Raji (cell line): ENCODE measurements around the gene TXNDC2.
A peak's percentile ranks its signal among the peaks of the same experiment; 100 is the strongest.

ENCODE experiments used
- POLR2A ChIP-seq: IDR thresholded peaks from 2 replicates; pipeline ENCODE4 v1.6.1; 2011; ENCODE audit warnings: low read depth, low read length, control low read depth; ENCODE audit not compliant: insufficient read depth

Gene TXNDC2

GRCh38 chr18:9898792-9899549 is 13.2 kb downstream of the TXNDC2 start:
- TF ChIP-seq POLR2A = no peak

- no peak for TF ChIP-seq POLR2A
Observed at GRCh38 chr18:9900699-9901098, 14.9 kb downstream of the TXNDC2 start.

DNA sequence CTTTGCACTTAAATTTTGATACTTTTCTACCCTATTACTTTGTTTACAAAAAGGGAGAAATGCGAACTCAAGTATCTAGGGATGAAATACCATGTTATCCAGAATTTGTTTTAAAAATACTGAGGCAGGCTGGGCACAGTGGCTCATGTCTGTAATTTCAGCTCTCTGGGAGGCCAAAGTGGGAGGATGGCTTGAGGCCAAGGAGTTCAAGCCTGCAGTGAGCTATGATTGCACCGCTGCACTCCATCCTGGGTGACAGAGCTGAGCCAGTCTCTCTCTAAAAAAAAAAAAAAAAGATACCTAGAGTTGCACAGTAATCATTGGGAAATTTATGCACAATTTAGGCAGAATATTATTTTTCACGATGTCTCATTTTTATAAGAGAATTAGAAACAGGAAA is 15.6 kb downstream of the TXNDC2 start:
- no peak for TF ChIP-seq POLR2A

GRCh38 chr18:9902832-9903231 is 17.1 kb downstream of the TXNDC2 start:
- no peak for TF ChIP-seq POLR2A

DNA sequence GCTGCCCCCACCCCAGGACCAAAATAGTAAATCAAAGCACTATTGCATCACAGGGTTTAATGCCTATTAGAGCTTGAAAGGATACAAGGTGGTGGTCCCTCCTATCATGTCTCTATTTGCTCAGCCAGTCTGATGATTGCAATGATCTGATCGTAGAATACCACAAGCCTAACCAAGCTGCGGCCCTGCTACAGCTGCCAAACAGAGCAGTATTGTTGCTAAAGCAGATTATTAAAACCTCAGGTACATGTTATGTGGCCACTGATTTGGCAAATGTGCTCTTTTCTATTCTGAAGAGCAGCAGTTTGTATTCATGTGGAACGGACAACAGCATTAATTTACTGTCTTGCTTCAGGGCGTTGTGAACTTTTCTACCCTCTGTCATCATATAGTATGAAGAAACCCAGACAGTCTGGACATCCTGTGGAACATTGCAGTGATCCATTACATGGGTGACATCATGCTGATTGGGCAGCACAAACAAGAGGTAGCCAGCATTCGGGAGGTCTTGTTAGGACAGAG is 19.7 kb downstream of the TXNDC2 start:
- no peak for TF ChIP-seq POLR2A

- TF ChIP-seq POLR2A = no peak
Observed at GRCh38 chr18:9906481-9906880, 20.7 kb downstream of the TXNDC2 start.

DNA sequence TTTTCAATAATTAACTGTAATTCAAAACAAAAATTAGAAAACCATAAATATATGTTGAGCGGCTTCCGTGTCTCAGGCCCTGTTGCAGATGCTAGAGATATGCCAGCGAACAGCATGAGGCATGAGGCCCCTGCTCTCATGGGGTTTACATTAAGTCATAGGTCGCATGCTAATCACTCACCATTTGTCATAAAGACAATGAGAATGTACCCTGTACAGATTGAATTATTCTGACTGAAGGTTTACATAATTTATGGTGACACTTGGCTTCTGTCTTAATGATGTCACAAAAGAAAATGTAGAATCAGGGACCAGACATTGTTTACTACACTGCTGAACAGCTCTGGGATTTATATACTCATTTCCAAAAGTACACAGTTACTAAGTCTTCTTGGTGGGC is 22.1 kb downstream of the TXNDC2 start:
- no peak for TF ChIP-seq POLR2A

DNA sequence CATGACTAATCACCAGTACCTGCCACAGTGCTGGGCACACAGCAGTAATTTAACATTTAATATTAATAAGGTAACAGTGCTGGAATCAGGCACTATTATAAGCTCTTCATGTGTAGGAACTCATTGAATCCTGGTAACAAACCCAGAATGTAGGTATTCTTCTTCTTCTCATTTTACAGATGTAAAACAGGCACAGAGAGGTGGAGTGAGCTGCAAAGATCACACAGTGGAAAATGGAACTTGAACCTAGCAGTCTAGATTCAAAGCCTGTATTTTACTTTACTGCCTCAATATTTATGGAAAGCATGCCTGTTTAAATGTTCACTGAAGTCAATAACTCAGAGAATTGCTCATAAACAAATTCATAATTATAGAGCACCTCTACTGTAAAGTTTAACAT is 24.3 kb downstream of the TXNDC2 start:
- TF ChIP-seq POLR2A = no peak

DNA sequence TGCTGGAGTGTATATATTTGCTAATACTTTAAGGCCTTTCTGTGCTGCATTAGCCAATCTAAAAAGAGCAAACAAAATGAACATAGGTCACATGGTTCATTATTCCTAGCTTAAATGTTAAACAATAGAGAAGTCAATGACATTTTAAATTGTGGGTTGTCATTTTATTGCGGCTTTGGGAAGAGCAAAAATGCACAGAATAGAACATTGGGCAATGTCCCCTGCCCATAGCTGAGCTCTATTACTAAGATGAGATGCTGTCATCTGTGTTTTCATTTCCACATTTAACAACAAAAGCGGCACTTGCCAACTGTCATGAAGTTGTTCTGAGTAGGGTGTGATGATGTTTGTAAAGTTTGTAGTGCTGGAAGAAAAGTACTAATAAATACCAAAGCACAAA is 24.9 kb downstream of the TXNDC2 start:
- no peak for TF ChIP-seq POLR2A

DNA sequence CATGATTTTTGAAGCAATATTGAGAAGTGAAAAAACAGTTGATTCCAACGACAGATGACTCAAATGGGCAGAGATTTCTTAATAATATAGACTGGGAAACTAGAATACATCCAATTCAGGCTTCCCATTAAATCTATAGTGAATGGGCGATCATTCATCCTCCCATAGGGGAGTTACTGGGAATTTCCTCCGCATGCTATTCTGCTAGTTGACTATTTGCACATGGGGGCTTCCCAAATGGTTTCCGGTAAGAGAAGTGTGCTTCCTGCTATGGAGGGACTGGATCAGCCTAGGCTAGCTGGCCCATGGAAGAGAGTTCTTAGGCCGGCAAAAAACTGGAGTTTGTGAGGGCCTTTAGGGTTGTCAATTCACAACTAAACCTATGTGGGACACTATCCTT is 25.5 kb downstream of the TXNDC2 start:
- no peak for TF ChIP-seq POLR2A

DNA sequence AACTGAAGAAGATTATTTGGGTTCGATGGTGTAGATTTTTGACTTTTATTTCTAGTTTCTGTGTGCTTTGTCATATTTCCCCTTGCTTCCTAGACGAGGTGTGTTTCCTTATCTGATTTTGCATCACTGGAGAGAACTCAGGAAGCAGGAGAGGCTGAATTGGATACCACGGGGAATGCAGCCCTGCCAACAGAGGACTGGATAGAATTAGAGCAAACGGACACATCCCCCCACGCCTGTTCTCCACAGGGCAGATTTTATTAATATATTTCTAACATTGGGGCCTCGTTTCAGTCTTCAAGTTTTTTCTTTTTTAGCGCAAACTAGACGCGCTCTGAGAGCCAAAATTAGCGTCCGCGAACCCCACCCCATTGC is 27.4 kb downstream of the TXNDC2 start:
- no peak for TF ChIP-seq POLR2A

DNA sequence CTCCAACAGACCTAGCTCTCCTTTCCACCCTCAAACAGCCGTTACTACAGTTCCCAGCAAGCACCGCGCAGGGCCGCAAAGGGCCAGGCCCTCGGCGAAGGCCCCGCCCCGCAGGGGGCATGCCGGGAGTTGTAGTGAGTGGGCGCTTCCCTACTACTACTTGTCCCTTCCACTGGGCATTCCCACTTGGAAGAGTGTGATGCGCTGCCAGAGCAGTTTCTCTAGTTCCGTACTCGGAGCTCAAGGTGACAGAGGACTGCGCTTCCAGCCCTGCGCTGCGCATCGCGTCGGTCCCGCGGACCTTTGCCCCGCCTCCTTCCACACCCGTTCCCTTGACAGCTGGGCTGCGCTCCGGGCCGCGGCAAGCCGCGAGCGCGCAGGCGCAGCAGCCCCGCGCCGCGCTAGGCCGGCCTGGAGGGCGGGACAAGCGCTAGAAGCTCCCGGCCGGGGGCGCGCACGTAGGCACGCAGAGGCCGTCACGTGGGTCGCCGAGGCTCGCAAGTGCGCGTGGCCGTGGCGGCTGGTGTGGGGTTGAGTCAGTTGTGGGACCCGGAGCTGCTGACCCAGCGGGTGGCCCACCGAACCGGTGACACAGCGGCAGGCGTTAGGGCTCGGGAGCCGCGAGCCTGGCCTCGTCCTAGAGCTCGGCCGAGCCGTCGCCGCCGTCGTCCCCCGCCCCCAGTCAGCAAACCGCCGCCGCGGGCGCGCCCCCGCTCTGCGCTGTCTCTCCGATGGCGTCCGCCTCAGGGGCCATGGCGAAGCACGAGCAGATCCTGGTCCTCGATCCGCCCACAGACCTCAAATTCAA is 28.0 kb downstream of the TXNDC2 start, which contains the start of gene VAPA:
Gene VAPA, plus strand, starts transcription at position 491 of the 808 bp plus-strand sequence. Its CDS starts 241 bp downstream, at position 732.
- peak; percentile 91 for TF ChIP-seq POLR2A

DNA sequence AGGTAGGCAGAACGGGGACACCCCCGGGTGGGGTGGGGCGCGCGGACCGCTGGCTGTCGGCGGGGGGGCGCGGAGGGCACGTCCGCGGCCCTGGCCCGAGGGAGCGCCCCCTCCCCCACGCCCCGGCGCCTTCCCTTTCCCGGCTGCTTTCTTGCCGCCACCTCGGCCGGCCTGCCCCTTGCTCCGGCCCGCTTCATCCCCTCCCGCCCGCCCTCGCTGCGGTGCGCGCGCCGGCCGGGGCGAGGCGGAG is 28.5 kb downstream of the TXNDC2 start:
- TF ChIP-seq POLR2A = no peak

DNA sequence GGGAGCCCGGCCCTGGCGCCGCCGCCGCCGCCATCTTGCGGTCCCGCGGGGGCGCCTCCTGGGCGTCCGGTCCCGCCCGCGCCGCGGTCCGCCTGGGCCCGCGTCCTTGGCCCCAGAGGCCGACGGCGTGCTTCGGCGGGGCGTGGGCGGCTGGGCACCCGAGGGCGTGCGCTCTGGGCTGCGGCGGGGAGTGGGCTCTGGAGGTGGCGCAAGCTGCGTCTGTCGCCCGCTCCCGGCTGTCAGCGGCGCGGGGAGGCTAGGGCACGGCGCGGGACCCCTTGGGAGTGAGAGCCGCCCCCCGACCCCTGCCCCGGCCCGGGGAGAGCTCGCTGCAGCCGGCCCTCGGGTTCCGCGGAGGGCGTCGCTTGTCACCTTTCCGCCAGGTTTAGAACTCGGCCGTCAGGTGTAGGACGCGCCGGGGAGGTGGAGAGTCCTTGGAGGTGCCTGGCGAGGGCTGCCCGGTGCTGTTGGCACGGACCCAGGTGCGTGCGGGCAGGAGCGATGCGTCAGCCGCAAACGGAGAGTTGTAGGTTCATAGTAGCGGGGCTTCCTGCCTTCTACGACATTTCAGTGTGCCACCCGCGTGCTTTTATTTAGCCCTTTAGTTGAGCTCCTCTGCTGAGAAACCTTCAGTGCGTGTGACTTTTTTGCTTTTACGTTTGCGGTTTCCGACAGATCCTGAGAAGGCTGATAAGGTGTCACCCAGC is 29.0 kb downstream of the TXNDC2 start:
- peak; percentile 36; the same call in 1 of the 2 replicates for TF ChIP-seq POLR2A

DNA sequence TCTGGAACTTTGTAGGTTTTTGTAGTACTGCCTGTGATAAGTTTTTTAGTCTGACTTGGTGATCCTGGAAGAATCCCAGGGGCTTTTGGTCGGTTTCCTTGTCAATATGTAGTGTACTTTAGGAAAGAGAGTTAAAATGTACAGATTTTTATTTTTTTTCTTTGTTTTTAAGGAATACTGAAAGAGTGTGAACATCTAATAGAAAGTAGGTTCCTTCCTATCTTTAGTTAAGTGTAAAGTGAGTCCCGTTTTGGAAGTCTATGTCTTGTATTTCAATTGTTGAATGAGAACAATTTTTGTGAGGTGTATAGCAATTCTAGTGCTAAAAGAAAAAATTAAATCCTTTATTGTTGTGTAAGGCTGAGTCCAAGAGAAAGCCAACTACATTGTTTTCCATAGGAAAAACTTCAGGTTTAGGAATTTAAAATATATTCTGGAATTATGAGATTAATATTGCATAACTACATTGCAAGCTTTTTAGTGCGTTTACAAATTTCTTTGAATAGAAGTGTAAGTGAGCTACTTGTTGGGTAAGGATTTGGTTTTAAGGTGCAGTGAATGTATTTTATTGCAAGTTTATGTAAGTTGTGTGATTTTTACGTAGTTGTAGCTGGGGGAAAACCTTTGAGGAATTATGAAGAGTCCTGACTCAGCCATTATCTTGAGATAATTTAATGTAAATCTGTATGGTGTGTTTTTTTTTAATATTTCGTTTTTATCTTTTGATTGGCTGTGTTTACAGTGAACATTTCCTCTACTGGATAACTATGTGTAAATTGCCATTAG is 29.7 kb downstream of the TXNDC2 start:
- TF ChIP-seq POLR2A = no peak
